Fibroblast of the conjunctiva (primary cell): ENCODE measurements around the gene B4GALNT3.

Source experiments
- DNase-seq: peaks from one replicate; pipeline ENCODE4 v3.0.0-alpha.2; 2010; ENCODE audit warnings: low read depth

The B4GALNT3 gene

DNA sequence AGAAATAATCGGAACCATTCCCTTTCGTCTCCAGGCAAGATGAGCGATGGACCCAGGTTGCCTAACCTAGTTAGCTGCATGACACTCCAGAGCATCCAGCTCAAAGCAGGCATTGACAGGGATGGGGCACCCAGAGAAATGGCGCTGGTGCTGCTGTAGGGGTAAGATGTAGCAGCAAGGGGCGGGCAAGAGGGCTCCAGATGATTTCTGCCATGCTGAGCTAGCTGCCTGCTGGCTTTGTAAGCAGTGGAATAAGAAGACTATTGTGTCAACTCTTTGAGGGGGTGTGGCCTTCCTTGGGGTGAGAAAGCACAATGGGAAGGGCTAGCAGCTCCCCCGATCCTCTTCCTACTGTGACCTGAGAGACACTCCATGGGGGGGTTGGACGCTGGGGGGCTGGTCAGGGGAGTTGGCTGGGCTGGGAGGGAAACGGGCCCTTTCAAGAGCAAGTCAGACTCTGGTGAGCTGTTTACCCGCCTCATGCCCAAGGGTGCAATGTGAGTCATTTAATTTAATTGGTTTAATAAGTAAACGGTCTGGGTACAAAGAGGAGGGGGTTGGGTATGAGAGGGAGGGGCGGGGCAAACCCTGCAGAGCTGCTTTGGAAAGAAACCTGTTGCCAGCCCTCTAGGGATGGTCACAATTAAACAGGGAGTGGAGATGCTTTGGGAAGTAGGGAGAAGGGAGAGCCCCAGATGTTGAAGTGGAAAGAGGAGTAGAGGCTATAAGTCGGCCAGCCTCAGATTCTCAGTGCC, 50.5 kb downstream of the B4GALNT3 start:
- no peak for DNase-seq

DNA sequence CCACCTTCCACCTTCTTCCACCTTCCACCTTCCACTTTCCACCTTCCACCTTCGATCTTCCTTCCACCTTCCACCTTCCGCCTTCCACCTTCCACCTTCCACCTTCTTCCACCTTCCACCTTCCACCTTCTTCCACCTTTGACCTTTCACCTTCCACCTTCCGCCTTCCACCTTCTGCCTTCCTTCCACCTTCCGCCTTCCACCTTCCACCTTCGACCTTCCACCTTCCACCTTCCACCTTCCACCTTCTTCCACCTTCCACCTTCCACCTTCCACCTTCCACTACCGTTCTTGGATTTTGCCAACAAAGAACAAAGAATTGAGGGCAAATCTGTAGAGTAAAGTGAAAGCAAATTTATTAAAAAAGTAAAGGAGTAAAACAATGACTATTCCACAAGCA, 53.2 kb downstream of the B4GALNT3 start:
- DNase-seq: no peak

DNA sequence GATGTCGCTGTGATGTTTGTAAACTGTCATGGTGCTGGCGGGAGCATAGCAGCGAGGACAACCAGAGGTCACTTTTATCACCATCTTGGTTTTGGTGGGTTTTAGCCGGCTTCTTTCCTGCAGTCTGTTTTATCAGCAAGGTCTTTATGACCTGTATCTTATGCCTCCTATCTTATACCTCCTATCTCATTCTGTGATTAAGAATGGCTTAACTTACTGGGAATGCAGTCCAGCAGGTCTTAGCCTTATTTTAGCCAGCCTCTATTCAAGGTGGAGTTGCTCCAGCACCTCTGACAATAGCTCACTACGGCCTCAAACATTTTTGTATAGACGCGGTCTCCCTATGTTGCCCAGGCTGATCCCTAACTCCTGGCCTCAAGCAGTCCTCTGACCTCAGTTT, 53.7 kb downstream of the B4GALNT3 start:
- DNase-seq: no peak

DNA sequence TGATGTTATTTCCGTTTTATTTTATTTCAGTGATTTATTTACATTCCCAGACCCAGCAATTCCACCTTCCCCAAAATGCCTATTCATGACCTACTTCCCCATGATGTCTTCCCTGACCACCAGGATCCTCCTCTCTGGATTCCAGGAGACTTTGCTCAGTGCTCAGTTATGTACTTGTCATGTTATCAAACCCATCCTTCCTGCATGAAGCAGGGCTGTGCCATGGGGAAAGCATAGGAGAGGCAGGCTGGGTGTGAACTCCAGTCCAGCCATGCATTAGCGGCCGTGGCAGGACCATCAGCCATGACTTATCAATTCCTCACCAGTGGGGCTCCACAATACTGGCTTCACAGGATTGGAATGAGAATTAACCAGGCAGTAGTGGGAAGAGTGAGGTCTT, 57.8 kb downstream of the B4GALNT3 start:
- no peak for DNase-seq

DNA sequence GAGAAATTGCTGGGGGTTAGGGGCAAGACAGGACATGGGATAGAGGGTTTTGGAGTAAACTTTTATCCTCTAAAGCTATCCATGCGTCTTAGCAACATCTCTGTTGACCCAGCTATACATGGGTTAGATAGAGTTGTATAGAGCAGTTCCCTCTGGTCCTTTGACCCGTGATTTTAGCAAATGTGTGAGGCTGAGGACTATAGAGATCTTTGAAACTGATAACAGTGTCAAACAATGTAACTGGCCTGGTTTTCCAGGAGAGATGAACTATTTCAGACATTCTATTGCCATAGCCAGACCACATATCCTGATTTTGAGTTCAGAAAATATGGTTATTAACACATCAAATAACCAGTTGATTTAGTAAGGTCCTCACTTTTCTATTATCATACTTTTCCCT, 60.4 kb downstream of the B4GALNT3 start:
- DNase-seq: no peak

DNA sequence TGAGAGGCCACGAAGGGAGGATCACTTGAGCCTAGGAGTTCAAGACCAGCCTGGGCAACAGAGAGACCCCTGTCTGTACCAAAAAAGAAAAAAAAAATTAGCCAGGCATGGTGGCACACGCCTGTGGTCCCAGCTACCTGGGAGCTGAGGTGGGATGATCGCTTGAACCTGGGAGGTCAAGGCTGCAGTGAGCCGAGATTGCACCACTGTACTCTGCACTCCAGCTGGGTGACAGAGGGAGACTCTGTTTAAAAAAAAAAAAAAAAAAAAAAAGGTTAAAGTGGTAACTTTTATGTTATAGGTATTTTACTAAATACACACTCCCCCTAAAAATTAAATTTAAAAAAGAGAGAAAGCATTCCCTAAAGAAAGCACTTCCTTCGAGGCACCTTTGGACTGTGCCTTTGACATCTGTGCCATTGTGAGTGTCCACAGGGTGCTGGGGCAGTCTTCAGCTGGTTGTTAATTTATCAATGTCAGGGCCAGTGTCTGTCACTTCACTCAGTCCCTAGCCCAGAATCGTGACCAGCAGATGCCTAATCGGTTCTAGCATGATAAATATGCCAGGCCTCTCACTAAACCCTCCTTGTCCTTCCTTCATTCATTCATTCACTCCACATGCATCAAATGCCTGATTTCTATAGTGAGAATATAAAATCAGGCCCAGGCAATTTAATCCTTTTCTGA, 63.1 kb downstream of the B4GALNT3 start:
- no peak for DNase-seq

DNA sequence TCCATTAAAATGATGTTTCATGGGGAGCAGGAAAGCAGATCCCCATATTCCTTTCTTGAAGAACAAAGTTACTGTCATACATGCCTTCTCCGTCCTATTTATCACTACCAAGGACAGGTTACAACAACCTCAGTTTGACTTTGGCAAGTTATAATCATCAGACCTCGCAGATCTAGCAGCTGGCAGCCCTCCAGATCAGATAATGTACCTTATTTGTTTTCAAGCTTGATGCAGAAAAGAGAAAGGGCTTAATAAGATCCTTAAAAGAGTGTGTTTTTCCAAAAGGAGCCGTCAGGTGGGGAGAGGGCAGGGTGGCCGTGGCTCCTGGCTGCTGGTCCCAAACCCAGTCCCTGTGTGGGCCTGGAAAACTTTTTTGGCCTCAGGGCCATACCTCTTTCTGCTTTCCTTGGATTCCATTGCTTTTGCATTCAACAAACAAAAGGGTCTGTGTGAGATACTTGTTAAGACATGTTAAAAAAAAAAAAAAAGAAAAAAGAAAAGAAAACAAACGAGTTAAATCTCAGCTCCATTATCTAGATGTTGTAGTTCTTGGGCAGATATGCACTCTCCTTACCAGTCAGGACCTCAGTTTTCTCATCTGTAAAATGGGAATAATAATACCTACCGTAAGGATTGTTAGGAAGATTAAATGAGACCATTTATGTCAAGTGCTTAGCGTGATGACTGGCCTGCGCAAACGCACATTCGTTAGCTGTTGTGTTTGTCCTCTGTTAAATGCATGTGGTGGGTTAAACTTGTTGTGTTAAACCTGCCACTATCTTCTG, 64.6 kb downstream of the B4GALNT3 start:
- no peak for DNase-seq

DNA sequence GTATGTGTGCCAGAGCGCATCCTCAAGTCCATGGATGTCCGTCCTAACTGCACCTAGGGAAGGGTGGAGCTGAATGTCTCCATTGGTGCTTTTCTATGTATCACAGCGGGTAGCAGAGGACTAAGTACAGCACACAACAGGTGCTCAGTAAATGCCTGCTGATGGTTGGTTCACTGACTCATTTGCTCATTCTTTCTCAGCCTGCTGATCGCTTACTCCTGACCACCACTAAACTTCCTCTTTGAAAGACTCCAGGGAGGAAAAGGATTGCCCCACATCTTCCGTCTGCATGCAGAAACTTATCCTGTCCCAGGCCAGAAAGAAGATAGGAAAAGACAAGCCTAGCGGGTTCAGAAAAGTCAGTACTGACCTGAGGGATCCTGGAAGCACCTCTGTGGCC, 66.3 kb downstream of the B4GALNT3 start:
- no peak for DNase-seq

DNA sequence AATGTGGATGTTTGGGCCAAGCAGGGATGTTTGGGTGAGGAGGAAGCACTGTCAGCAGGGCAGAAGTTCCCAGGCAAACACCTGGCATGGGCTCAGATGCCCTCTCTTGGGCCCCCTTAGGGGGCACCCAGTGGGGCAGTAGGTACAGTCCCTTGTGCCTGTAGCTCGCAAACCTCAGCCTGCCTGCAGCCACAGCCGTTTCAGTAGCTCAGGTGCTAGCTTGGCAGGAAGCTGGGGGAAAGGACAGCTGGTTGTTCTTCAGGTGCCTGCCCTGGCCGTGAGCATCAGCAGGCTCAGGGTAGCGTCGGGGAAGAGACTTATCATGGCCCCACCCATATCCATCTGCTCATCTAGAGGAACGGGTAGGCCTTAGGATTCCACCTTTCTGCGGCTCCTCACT, 67.5 kb downstream of the B4GALNT3 start:
- no peak for DNase-seq

DNA sequence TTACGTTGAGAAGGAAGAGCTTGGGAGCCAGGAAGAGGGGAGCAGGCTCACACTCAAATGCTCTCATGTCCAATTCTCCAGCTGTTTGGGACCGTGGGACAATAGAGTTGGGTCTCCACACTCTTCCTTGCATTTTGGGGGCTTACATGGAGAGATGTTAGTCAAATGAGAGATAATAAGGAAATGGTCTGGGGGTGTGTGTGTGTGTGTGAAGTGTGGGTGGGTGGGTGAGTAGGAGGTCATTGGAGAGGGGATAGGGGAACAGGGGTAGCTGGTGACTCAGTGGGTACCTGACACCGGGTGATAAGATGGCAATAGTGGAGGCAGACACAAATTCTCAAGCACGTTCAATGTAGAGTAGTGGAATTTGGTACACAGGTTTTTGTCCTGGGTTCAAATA, 68.0 kb downstream of the B4GALNT3 start:
- no peak for DNase-seq

DNA sequence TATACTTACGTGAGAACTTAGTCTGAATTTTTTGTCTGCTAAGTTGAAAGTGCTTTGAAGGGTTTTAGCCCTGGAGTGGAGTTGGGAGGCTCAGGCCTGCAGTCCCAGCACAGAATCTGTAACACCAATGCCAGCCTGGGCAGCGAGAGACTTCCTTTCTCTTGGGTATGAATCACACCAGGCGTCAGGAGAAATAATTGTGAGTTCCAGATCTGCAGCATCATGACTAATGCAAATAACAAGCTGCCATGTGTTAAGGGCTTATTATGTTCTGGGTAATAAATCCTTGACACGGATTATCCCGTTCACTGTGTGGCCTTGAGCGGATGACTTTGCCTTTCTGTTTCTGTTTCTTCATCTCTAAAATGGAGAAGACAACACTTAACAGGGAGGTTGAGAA, 70.6 kb downstream of the B4GALNT3 start:
- DNase-seq: no peak

DNA sequence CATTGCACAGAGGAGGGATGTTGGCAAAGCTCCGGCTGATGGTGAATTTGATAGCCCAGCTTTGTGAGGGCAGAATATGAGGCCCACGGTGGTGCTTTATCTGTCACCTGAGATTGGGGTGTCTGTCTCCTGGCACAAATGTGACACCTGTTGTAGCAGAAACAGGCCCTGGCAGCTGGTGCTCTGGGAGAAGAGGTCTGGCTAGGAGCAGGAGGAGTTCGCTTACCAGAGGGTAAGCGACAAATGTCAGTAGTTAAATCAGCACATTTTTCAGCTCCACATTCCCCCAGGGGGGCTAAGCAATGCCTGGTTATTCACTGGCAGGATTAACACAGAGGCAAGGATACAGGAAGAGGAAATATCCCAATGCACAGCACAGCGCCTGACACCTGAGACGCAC, 71.1 kb downstream of the B4GALNT3 start:
- no peak for DNase-seq

DNA sequence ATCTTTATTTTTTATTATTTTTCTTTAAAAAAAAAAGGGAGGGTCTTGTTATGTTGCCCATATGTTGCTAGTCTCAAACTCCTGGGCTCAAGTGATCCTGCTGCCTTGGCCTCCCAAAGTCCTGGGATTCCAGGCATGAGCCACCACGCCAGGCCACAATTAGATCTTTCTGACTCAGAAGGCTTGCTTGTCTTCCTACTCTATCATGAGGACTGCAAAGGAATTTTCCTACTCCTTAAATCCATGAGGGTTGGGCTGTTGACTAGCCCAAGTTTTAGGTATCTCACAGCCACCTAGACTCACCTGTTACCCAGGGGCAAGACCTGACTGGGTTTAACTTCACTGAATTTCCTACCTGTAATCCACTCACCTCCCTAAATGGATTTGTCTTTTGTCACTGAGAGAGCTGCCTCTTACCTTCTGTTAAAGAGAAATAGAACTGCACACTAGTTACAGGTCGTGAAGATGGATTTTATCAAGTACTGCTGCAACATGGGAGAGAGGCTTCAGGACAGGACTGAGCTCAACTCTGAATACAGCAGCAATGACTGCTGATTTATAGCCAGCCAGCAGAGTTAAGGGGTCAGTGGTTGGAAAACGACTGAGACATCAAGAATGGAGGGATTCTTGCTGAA, 72.3 kb downstream of the B4GALNT3 start:
- no peak for DNase-seq

DNA sequence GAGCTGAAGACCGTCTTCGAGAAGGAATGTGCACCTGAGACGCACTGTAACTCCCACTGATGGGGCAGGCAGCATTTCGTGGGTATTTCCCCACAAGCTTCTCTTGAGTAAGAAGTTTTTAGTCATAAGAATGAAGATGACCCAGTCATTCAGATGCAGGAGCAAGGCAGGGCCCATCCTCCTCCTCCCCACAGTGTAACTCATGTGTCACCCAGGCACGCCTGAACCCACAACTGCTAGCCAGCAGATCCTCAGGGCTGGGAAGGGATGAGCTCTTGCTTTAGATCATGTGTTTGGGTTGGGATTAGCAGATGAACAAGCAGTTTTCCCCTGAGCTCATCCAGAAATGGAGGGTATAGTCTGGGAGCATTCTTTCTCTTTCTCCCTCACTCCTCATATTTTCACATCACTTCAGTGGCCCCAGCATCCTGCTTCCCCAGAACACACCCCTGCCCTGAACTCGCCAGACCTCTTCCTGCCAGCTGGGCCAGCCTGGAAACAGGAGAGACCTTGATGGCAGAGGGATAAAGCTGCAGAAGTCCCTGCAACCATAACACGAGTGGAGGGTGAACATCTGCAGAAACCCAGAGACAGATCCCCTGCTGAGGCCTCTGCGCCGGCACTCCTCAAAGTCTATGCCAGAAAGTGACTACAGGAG, 73.3 kb downstream of the B4GALNT3 start:
- DNase-seq: no peak

DNA sequence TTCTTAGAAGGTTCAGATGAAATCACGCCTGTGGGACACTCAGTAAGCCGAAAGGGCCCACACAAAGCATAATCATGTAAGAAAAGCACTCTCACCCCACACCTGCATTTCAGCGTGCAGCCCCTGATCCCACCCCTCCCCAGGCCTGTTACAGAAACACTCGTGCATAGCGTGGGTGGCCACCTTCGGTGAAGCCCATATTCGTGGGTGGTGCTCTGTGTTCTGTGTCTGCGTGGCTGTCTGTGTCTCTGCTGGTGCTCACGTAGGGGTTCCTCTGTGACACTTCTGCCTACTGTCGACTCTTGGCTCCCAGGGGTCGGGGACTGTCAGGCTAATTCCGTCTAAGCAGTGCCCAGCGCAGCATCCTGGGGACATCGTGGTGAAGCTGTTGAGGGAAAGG, 74.0 kb downstream of the B4GALNT3 start:
- no peak for DNase-seq

DNA sequence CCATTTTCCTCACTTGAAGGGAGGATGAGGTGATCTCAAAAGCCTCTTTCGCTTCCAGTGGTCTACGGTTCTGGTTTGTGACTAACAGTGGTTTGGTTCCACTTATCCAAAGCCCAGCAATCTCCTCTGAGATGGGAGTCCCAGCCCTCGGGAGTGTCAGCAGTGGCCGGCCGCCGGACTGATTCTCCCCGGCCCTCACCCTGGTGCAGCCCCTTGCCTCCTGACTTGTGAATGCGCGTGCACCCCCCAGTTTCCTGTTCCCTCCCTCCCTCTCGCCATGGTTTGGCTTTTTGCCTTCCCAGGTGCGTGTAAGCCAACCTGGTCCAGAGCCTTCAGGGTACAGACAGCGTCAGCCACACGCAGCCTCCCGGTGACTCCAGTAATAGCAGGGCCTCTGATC, 74.5 kb downstream of the B4GALNT3 start:
- no peak for DNase-seq

DNA sequence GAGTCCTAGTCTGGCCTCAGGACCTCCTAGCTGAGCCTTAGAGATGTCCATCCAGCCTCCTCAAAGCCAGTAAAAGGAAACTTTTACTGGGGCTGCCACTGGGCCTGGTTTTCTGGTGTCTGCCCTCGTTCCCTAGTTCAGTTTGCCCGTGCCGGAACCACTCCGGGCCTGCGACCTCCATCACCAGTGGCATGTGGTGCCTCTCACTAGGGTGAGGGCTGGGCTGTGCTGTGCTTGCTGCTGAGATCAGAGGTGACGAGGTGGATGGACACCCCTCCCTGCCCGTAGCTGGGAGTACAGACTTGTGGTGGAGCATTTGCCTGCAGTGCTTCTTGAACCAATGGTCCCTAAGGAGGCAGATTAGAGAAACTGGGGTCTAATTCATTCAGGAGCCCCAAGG, 75.7 kb downstream of the B4GALNT3 start:
- no peak for DNase-seq

DNA sequence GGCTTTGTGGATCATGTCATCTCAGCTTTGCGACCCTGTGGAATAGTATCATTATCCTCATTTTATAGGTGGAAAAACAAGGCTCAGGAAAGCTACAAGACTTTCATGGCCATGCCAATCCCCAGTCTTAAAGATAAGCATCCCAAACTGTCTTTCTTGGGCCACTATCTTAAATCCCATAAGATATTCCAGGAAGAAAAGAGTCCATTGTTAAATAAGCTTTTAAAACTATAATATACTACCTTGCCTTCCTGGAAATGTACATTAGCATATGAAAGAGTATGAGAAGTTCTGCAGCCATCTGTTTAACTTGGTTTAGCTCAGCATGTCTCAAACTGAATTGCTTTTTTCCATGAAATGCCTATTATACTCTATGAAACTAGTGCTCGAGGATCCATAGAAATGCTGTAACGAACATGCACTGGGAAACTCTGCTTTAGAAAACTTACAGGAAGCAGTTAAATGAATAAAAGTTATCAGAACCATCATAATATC, 77.1 kb downstream of the B4GALNT3 start:
- no peak for DNase-seq

DNA sequence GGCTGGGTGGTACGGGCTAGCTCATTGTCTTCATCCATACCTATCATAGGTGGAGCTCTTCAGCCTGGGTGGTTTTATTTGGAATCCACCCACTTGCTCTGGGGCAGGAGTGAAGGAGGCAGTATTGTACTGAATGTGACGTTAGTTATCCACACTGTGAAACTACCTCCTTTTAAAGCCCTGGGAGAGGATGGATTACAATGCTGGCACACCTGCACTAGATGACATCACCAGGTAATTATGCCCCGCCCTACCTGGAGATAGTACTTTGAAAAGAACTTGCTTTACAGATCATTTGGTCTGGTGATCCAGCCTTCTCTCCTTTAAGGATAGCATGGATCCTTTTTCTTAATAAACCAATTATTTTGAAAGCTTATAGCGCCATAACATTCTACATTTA, 78.0 kb downstream of the B4GALNT3 start:
- DNase-seq: no peak

DNA sequence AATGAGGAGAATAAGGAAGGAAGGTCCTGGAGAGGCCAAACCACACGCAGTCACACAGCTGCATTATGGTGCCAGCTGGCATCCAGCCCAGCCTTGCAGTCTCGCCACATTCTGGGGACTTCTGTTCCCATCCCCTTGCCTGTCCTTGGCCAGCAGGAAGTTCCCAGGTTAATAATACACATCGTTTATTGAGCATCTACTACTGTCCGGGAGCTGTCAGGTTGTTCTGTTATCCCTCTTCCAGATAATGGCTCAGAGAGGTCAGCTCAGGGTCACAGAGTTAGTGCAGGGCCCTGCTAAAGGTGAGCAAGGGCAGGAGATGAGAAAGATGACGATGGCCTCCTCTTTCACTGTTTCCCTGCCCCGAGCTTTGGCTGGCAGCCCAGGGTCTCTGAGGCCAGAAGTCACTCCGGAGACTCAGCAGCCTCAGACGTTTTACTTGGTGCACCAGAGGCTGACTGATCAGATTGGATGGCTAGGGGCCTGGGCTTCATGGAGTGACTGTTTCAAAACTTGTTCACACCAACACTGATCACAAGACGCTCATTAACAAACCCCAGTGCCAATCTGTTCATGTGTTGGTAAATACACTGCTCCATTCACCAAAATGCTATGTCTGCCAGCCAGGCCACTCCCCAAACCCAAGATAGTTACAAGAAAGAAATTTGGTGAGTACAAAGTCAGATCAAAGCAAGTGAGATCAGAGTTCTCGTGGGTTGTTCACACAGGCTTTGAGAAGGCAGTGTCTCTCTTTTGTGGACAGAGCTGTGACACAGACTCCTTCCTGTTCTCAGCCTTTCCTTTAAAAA, 79.2 kb downstream of the B4GALNT3 start:
- no peak for DNase-seq
